OCI-LY7 (cell line): ENCODE measurements around the gene ZG16B. TPM values are rescaled to one million over a fixed set of nuclear protein-coding genes. Genes with fewer than 3 reads are reported as not detected.

Experiments
- BruUV-seq: library from RNA; stranded (reverse); fragments of 400-500 nt; replicated peaks from 2 replicates; lab custom pipeline; 2021; lab: Mats Ljungman, UMichigan
- CTCF ChIA-PET: fragments of 300-600 bp; sonication (Branson Sonifier 250); formaldehyde crosslinking; loops from one replicate; lab custom pipeline; 2022; ENCODE audit warnings: antibody characterized with exemption; ENCODE audit not compliant: unreplicated experiment; lab: Charles Lee
- POLR2A ChIA-PET: fragments of 300-600 bp; sonication (Branson Sonifier 250); formaldehyde crosslinking; loops from one replicate; lab custom pipeline; 2022; ENCODE audit warnings: antibody characterized with exemption; lab: Charles Lee
- DNase-seq: peaks from one replicate; pipeline ENCODE4 v3.0.0-alpha.2; 2015; ENCODE audit warnings: low spot score
- H2AFZ ChIP-seq: fragments of 200-600 bp; sonication (generic), shearing (Covaris generic); 2 replicates; pipeline ENCODE4 v1.6.1; 2014; ENCODE audit warnings: mild to moderate bottlenecking, antibody characterized with exemption, low read length, moderate library complexity
- H3K27ac ChIP-seq: fragments of 200-600 bp; sonication (generic); 2 replicates; pipeline ENCODE4 v1.5.1; 2014; ENCODE audit warnings: mixed run types, low read depth, mild to moderate bottlenecking, moderate library complexity, low read length, inconsistent platforms; ENCODE audit not compliant: poor library complexity, severe bottlenecking
- H3K36me3 ChIP-seq: fragments of 200-600 bp; sonication (generic); 2 replicates; pipeline ENCODE4 v1.6.1; 2014; ENCODE audit warnings: mild to moderate bottlenecking, antibody characterized with exemption, low read length, moderate library complexity, mixed read lengths; ENCODE audit not compliant: insufficient read depth
- H3K4me1 ChIP-seq: fragments of 200-600 bp; sonication (generic); 2 replicates; pipeline ENCODE4 v1.5.1; 2014; ENCODE audit warnings: mild to moderate bottlenecking, low read length; ENCODE audit not compliant: insufficient read depth, poor library complexity, severe bottlenecking
- H3K4me2 ChIP-seq: fragments of 200-600 bp; sonication (generic); 2 replicates; pipeline ENCODE4 v1.6.1; 2014; ENCODE audit warnings: mild to moderate bottlenecking, low read length
- H3K4me3 ChIP-seq: fragments of 200-600 bp; sonication (generic); 2 replicates; pipeline ENCODE4 v1.5.1; 2014; ENCODE audit warnings: mild to moderate bottlenecking, low read depth, low read length; ENCODE audit not compliant: poor library complexity, severe bottlenecking
- H3K79me2 ChIP-seq: fragments of 200-600 bp; sonication (generic); 2 replicates; pipeline ENCODE4 v1.6.1; 2016; ENCODE audit warnings: low read depth, mild to moderate bottlenecking, low read length, moderate library complexity, mixed read lengths; ENCODE audit not compliant: insufficient read depth
- H3K9me2 ChIP-seq: fragments of 200-600 bp; sonication (generic); 2 replicates; pipeline ENCODE4 v1.6.1; 2016; ENCODE audit warnings: mild to moderate bottlenecking, low read length, mixed read lengths; ENCODE audit not compliant: insufficient read depth
- H3K9me3 ChIP-seq: fragments of 200-600 bp; sonication (generic); 2 replicates; pipeline ENCODE4 v1.6.1; 2014; ENCODE audit warnings: mild to moderate bottlenecking, mixed run types, low read length, mixed read lengths
- H4K20me1 ChIP-seq: fragments of 200-600 bp; sonication (generic); 2 replicates; pipeline ENCODE4 v1.6.1; 2014; ENCODE audit warnings: mild to moderate bottlenecking, antibody characterized with exemption, low read length, moderate library complexity, mixed read lengths; ENCODE audit not compliant: insufficient read depth
- CTCF ChIP-seq: fragments of 200-600 bp; sonication (generic); conservative IDR thresholded peaks from 2 replicates; pipeline ENCODE4 v1.5.1; 2014; ENCODE audit warnings: mild to moderate bottlenecking, antibody characterized with exemption, low read length, moderate library complexity, mixed read lengths
- EZH2phosphoT487 ChIP-seq: fragments of 200-600 bp; sonication (generic); IDR thresholded peaks from 2 replicates; pipeline ENCODE4 v1.6.1; 2018; ENCODE audit warnings: low read depth, borderline replicate concordance, mild to moderate bottlenecking, mixed run types, antibody characterized with exemption, low read length, moderate library complexity, mixed read lengths
- intact Hi-C: fragments of 100-400 bp; cut with micrococcal nuclease; formaldehyde crosslinking; loops from one replicate; pipeline ENCODE4 v1.10.0; 2022; ENCODE audit not compliant: unreplicated experiment
- total RNA-seq, 2 experiments: library from RNA; depleted of rRNA in 1 of 2; stranded (reverse); fragments of >200 nt in 1 of 2; shearing (Covaris generic) in 1 of 2; gene quantifications; 2 replicates each; pipeline ENCODE4 v1.2.3, GENCODE V29; 2014 to 2022

Gene ZG16B
- total RNA-seq, 2 experiments from 2014 or later: 2.5 to 4.0 TPM

- CTCF ChIA-PET: no interaction called here
- intact Hi-C loops: no loop called here
- POLR2A ChIA-PET: no interaction called here
These were observed 46.3 kb upstream of the ZG16B start for GRCh38 chr16:2783581-2784357.

DNA sequence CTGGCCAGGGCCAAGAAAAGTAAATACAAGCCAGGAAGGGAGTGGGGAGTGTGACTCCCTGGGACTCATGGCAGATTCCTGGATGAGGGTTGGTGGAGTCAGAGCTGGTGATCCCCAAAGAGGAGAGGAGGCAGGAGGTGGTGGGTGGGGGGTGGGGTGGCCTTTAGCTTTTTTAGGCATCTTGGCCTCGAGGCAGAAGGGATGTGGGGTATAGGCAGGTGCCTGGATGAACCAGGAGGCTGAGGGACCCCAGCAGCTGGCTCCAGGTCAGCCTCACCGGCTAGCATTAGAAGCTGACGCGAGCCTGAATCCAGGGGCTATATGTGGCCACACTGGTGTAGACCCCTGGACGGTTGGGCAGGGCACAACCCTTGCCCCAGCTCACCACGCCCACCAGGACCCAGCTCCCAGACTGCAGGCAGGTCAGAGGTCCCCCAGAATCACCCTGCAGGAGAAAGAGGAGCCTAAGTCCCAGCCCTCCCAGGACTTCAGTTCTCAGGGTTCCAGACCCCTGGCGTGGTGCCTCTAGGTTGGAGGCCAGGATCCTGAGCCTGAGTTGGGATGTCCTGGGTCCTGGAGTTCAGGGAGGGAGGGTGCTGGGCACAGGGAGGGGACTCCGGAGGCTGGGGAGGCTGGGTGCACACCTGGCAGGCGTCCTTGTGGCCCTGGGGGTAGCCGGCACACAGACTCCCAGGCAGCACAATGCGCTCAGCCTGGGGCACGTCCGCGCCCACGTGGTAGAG is 45.6 kb upstream of the ZG16B start:
- ChIA-PET POLR2A (no interaction called here), CTCF (no interaction called here)
- TF ChIP-seq EZH2phosphoT487 (no peak), CTCF (no peak)
- H3K4me3 ChIP-seq: no peak overlapping the region
- no peak for DNase-seq
- intact Hi-C loops: no loop called here
- H3K9me2 ChIP-seq: no peaks in the 10 kb centered on the region
- H3K27ac ChIP-seq: no peak overlapping the region
- H3K9me3 ChIP-seq: no peaks in the 10 kb centered on the region
- H3K4me2 ChIP-seq: no peak overlapping the region
- H2AFZ ChIP-seq: no peak overlapping the region
- H3K79me2 ChIP-seq: no peaks in the 10 kb centered on the region
- no TSS peak for BruUV-seq
- H4K20me1 ChIP-seq: no peaks in the 10 kb centered on the region
- H3K4me1 ChIP-seq: no peaks in the 10 kb centered on the region
- H3K36me3 ChIP-seq: no peaks in the 10 kb centered on the region

More at GRCh38 chr16:2783581-2784357, 46.3 kb upstream of the ZG16B start:
- no peaks in the 10 kb centered on the region for H4K20me1 ChIP-seq
- BruUV-seq: no TSS peak
- TF ChIP-seq EZH2phosphoT487: no peak
- H3K4me1 ChIP-seq: no peaks in the 10 kb centered on the region
- no peak overlapping the region for H3K4me2 ChIP-seq
- H3K79me2 ChIP-seq: no peaks in the 10 kb centered on the region
- no peak overlapping the region for H3K27ac ChIP-seq
- H3K4me3 ChIP-seq: no peak overlapping the region
- H2AFZ ChIP-seq: no peak overlapping the region
- H3K9me3 ChIP-seq: no peaks in the 10 kb centered on the region
- no peak for DNase-seq
- H3K9me2 ChIP-seq: no peaks in the 10 kb centered on the region
- no peaks in the 10 kb centered on the region for H3K36me3 ChIP-seq

GRCh38 chr16:2785101-2785991 is 44.8 kb upstream of the ZG16B start:
- no peaks in the 10 kb centered on the region for H3K36me3 ChIP-seq
- no peak overlapping the region for H3K4me3 ChIP-seq
- no peak overlapping the region for H2AFZ ChIP-seq
- H3K4me2 ChIP-seq: no peak overlapping the region
- BruUV-seq: no TSS peak
- no peaks in the 10 kb centered on the region for H3K9me2 ChIP-seq
- H3K4me1 ChIP-seq: no peaks in the 10 kb centered on the region
- CTCF ChIA-PET: no interaction called here
- POLR2A ChIA-PET: no interaction called here
- no peaks in the 10 kb centered on the region for H4K20me1 ChIP-seq
- H3K27ac ChIP-seq: no peak overlapping the region
- DNase-seq: no peak
- no peaks in the 10 kb centered on the region for H3K9me3 ChIP-seq
- intact Hi-C loops: no loop called here
- H3K79me2 ChIP-seq: no peaks in the 10 kb centered on the region
- TF ChIP-seq CTCF (peak; percentile 58), EZH2phosphoT487 (no peak)
